Upper lobe of right lung (tissue), 1 donor: Measurements from ENCODE around the gene SPATA21. TPM values are rescaled to one million over a fixed set of nuclear protein-coding genes. Genes with fewer than 3 reads are reported as not detected.
"Not testable (repeated sequence)": the region's sequence is repeated elsewhere in the genome, so short reads cannot be mapped to it uniquely, and the experiment has no call there.

Experiments
- ATAC-seq: fragments of 200-7000 bp; cut with Tn5 transposase; one replicate; pipeline ENCODE4 v1.9.1; 2020; ENCODE audit warnings: mild to moderate bottlenecking, moderate library complexity
- DNase-seq: peaks from one replicate; pipeline ENCODE4 v3.0.0-alpha.2; 2020
- H3K27ac ChIP-seq: fragments of 200-600 bp; one replicate; pipeline ENCODE4 v1.8.0; 2022
- H3K27me3 ChIP-seq: fragments of 200-600 bp; one replicate; pipeline ENCODE4 v1.8.0; 2022; ENCODE audit warnings: mild to moderate bottlenecking
- H3K36me3 ChIP-seq: fragments of 200-600 bp; one replicate; pipeline ENCODE4 v1.8.0; 2022
- H3K4me1 ChIP-seq: fragments of 200-600 bp; one replicate; pipeline ENCODE4 v1.8.0; 2022
- H3K4me3 ChIP-seq: fragments of 200-600 bp; one replicate; pipeline ENCODE4 v1.8.0; 2022; ENCODE audit warnings: mild to moderate bottlenecking
- H3K9me3 ChIP-seq: fragments of 200-600 bp; one replicate; pipeline ENCODE4 v1.8.0; 2022
- intact Hi-C: fragments of 100-400 bp; cut with DNase I; formaldehyde crosslinking; loops from one replicate; pipeline ENCODE4 v1.11.0; 2022
- total RNA-seq: library from RNA; stranded (reverse); fragmentation: NEBNext Ultra II Directional; extraction: Animal tissue kit (Norgen Biotek cat#: 25700); gene quantifications from one replicate; pipeline ENCODE4 v1.2.1, GENCODE V29; 2021
- TF ChIP-seq, protein P1 (sequence below): fragments of 200-600 bp; IDR thresholded peaks from one replicate; pipeline ENCODE4 v1.8.0; 2022; ENCODE audit warnings: antibody characterized with exemption
- donor health status: DM: no; HTN: yes; CAD: no; lungs with severe emphysema.

The SPATA21 gene
- total RNA-seq, 1 donor from 2014 or later: not detected

- peaks cover 75% of the 10 kb centered on the region for H3K36me3 ChIP-seq
- H3K9me3 ChIP-seq: no peaks in the 10 kb centered on the region
- no peak overlapping the region for H3K27ac ChIP-seq
- no peaks in the 10 kb centered on the region for H3K4me1 ChIP-seq
- intact Hi-C loops: no loop called here
- DNase-seq (peak; percentile 44), ATAC-seq (no peak)
- TF ChIP-seq, protein P1, sequence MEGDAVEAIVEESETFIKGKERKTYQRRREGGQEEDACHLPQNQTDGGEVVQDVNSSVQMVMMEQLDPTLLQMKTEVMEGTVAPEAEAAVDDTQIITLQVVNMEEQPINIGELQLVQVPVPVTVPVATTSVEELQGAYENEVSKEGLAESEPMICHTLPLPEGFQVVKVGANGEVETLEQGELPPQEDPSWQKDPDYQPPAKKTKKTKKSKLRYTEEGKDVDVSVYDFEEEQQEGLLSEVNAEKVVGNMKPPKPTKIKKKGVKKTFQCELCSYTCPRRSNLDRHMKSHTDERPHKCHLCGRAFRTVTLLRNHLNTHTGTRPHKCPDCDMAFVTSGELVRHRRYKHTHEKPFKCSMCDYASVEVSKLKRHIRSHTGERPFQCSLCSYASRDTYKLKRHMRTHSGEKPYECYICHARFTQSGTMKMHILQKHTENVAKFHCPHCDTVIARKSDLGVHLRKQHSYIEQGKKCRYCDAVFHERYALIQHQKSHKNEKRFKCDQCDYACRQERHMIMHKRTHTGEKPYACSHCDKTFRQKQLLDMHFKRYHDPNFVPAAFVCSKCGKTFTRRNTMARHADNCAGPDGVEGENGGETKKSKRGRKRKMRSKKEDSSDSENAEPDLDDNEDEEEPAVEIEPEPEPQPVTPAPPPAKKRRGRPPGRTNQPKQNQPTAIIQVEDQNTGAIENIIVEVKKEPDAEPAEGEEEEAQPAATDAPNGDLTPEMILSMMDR: no peak
- H3K27me3 ChIP-seq: no peaks in the 10 kb centered on the region
- H3K4me3 ChIP-seq: no peak overlapping the region
Observed at GRCh38 chr1:16478091-16478490, 40.9 kb upstream of the SPATA21 start.

GRCh38 chr1:16475771-16476770 lies 38.8 kb upstream of the SPATA21 start:
- H3K27ac ChIP-seq, H3K4me3 ChIP-seq, H3K27me3 ChIP-seq, H3K4me1 ChIP-seq, H3K9me3 ChIP-seq, intact Hi-C loops: not testable (repeated sequence)
- ATAC-seq: peak; percentile 53
- DNase-seq: peak; percentile 60
- peaks cover 60% of the 10 kb centered on the region for H3K36me3 ChIP-seq

GRCh38 chr1:16474891-16475290 lies 37.7 kb upstream of the SPATA21 start:
- H3K36me3 ChIP-seq: peaks cover 48% of the 10 kb centered on the region
- H3K4me3 ChIP-seq, H3K27ac ChIP-seq, H3K9me3 ChIP-seq, H3K27me3 ChIP-seq, ATAC-seq, H3K4me1 ChIP-seq, intact Hi-C loops: not testable (repeated sequence)
- peak; percentile 6 for DNase-seq

DNA sequence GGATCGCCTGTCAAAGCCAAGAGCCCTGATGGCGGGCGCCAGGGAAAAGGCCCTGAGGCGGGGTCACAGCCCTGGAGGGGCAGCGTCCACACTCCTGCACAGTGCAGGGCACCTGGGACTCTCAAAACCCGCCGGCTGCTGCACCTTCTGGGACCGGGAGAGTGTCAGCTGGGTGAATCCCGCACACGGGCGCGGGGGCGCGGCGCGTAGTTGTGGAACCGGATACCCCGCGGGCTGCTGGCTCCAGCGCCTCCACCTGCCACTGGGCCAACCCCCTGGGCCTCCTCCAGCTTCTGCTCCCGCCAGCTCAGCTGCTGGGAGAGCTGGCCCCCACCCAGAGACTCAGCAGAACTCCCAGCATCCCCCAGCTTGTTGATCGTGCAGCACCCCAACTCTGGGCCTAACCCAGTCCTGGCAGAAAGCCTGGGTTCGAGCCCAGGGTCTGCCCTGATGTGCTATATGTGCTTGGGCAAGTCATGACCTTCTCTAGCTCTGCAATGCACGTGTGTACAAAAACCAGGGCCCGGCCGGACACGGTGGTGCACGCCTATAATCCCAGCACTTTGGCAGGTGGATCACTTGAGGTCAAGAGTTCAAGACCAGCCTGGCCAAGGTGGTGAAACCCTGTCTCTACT lies 37.1 kb upstream of the SPATA21 start:
- no peak overlapping the region for H3K27ac ChIP-seq
- H3K4me3 ChIP-seq: no peak overlapping the region
- peak; percentile 55 for DNase-seq
- peak; percentile 33 for ATAC-seq
- intact Hi-C loops: no loop called here
- H3K27me3 ChIP-seq: no peaks in the 10 kb centered on the region
- no peaks in the 10 kb centered on the region for H3K9me3 ChIP-seq
- H3K4me1 ChIP-seq: no peaks in the 10 kb centered on the region
- H3K36me3 ChIP-seq: peaks cover 48% of the 10 kb centered on the region
- TF ChIP-seq, protein P1: no peak

DNA sequence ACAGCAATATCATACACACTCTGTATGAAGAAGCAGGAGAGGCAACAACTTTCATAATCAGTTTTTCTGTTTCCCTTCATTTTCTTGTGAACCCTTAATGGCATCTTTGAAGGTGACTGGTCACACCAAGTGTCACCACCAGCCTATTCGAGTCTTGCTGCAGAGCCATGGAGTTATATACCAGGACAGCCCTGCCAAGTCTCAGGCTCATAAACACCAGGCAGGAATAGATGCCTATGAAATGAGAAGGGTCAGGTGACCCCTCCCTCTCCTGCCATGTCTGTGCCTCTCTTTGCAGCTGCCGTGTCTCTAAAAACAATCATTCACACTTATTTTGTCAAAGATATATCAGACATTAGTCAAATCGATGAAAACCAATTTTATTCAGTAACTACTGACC lies 31.3 kb upstream of the SPATA21 start:
- ATAC-seq (no peak), DNase-seq (no peak)
- TF ChIP-seq, protein P1: no peak
- intact Hi-C loops: no loop called here
- Histone ChIP-seq H3K27me3 (no peaks in the 10 kb centered on the region), H3K36me3 (peaks cover 7% of the 10 kb centered on the region), H3K9me3 (no peaks in the 10 kb centered on the region), H3K4me3 (no peak overlapping the region), H3K4me1 (no peaks in the 10 kb centered on the region), H3K27ac (no peak overlapping the region)

DNA sequence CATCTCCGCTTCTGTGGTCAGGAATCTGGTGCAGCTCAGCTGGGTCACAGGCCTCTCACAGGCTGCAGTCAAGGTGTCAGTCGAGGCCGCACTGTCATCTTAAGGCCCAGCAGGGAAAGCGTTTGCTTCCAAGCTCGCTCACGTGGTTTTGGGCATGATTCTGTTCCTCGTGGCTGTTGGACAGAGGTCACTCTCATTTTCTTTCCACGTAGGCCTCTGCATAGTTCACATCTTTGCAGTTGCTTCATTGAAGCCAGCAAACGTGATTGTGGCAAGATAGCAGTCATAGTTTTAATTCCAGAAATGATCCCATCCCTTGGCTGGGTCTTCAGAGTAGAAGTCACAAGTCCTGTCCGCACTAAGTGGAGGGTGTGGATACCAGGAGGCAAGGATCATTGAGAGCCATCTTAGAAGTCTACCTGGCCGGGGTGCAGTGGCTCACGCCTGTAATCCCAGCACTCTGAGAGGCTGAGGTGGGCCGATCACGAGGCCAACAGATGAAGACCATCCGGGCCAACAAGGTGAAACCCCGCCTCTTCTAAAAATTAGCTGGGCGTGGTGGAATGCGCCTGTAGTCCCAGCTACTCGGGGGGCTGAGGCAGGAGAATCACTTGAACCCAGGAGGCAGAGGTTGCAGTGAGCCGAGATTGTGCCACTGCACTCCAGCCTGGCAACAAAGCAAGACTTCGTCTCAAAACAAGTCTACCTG lies 27.8 kb upstream of the SPATA21 start:
- Histone ChIP-seq H3K9me3 (no peaks in the 10 kb centered on the region), H3K36me3 (peaks cover 12% of the 10 kb centered on the region), H3K4me1 (no peaks in the 10 kb centered on the region), H3K27ac (no peak overlapping the region), H3K4me3 (no peak overlapping the region), H3K27me3 (no peaks in the 10 kb centered on the region)
- no peak for ATAC-seq
- TF ChIP-seq, protein P1: no peak
- intact Hi-C loops: no loop called here
- peak; percentile 47 for DNase-seq
